Right ventricle myocardium superior (tissue), 1 donor: ENCODE results near the gene PTCD2. TPM values are rescaled to one million over a fixed set of nuclear protein-coding genes. Genes with fewer than 3 reads are reported as not detected.
A peak's percentile ranks its signal among the peaks of the same experiment; 100 is the strongest.
"Not testable (repeated sequence)": the region's sequence is repeated elsewhere in the genome, so short reads cannot be mapped to it uniquely, and the experiment has no call there.

Experiments used
- ATAC-seq: fragments of 200-7000 bp; cut with Tn5 transposase; one replicate; pipeline ENCODE4 v1.9.1; 2020; ENCODE audit warnings: mild to moderate bottlenecking; ENCODE audit not compliant: poor library complexity
- DNase-seq: peaks from one replicate; pipeline ENCODE4 v3.0.0-alpha.2; 2020
- intact Hi-C: fragments of 100-400 bp; cut with DNase I; formaldehyde crosslinking; loops from one replicate; pipeline ENCODE4 v1.11.2; 2022
- total RNA-seq: library from RNA; stranded (reverse); fragmentation: NEBNext Ultra II Directional; extraction: Animal tissue kit (Norgen Biotek cat#: 25700); gene quantifications from one replicate; pipeline ENCODE4 v1.2.1, GENCODE V29; 2021
- donor health status: DM: no; HTN: yes; CAD: no; lungs with severe emphysema.

The PTCD2 gene
- total RNA-seq, 1 donor from 2014 or later, result 18.6 TPM

DNA sequence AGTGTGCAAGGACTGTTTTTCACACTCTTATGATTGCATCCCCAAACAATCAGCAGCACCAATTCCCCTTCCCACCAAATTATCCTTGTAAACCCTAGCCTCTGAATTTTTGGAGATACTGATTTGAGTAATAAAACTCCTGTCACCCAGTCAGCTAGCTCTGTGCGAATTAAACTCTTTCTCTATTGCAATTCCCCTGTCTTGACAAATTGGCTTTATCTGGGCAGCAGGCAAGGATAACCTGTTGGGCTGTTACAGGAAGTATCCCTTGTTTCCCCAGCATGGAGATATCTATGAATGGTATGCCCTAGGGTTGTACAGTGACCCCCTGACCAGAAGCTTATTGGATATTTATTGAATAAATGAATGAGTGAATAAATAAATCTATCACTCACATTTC is 80.8 kb downstream of the PTCD2 start:
- intact Hi-C loops, result no loop called here
- DNase-seq (no peak), ATAC-seq (no peak)

DNA sequence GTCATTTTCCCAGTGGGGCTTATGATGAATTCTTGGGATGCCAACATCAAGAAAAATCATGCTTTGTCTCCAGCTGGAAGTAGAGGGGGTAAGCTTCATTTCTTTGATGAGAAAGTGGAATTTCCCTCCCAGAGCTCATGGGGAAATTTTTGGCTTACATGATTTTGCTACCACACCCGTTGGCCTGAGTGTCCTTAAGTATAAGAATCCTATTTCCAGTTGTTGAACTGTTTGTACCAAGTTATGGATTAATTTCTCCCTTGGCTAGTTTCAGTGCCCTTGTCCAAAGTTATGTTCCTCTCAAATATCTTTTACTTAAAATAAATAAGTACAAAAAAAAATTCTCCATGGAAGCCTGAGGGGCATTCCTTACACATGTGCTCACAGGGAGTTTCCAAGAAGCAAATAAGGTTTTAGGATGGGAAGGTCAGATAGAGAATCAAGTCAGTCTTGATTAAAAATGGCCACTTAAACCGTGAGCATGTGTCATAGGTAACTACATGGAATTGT is 82.3 kb downstream of the PTCD2 start:
- intact Hi-C loops, result no loop called here
- ATAC-seq, result peak; percentile 29
- no peak for DNase-seq

DNA sequence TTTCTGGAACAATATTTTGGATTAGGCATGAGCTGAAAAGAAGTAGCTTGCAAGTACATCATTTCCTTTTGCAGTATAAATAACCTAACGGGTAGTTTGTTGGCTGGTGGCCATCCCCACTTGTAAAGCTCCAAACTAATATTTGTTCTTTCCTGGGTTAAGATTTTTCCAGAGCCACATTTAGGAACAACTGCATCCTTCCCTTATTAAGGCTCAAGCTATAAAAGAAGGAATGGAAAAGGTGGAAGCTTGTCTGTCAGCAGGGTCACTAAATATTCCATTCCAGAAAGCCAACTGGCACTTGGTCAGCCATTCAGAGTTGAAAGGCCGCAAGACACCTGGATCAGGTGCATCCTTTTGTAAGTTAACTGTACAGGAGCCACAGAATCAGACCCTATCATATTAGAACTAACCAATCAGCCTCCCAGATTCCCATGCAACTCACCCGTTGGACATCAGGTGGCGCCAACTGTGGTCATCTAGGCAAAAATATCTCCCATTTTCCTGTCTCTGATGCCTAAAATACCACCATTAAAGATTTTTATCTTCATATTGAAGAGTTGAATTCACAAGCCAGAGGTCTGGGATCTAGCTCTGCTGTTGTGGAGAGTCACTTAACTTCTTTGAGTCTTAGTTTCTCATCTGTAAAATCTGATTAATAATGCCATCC is 82.9 kb downstream of the PTCD2 start:
- ATAC-seq (peak; percentile 23), DNase-seq (no peak)
- intact Hi-C loops, result no loop called here

DNA sequence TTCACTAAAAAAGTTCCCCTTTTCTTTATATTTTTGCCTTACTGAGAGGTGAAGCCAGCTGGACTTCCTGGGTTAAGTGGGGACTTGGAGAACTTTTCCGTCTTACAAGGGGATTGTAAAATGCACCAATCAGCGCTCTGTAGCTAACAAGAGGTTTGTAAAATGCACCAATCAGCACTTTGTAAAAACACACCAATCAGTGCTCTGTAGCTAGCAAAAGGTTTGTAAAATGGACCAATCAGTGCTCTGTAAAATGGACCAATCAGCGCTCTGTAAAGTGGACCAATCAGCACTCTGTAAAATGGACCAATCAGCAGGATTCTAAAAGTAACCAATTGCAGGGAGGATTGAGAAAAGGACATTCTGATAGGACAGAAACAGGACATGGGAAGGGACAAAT is 84.6 kb downstream of the PTCD2 start:
- ATAC-seq, DNase-seq, intact Hi-C loops: not testable (repeated sequence)

DNA sequence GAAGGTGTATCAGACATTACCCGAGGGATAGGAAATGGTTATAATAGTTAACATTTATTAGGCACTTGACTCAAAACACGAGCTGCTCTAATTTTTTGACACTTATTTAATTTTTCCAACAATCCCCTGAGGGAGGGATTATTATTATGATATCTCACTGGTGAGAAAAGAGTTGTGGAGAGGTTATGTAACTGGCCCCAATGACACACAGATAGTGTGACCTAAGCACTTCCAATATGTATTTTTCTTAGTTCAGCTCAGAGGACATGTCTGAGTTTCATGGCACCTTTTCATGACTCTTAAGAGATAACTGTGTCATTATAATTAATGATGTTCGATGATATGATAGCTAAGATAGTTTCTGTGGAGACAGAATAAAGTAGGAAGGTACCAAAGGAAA is 86.9 kb downstream of the PTCD2 start:
- DNase-seq (no peak), ATAC-seq (peak; percentile 68)
- intact Hi-C loops, result no loop called here

DNA sequence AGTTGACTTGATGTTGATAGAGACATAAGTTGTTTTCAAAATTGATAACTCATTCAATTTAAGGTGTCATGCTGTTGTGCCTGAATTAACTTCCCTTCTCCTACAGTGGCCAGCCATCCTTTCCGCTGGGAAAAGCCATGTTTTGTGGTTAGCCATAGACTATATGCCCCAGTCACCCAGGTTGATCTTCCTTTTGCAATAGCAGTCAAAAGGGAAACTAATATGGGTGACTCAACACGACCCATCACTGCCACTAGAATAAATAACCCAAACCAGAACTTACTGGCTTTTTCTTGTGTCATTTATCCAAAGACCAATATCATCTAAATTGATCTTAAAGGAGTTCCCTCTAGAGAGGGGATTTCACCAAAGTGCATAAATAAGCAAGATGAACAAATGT is 87.4 kb downstream of the PTCD2 start:
- DNase-seq, result no peak
- intact Hi-C loops, result no loop called here
- no peak for ATAC-seq

DNA sequence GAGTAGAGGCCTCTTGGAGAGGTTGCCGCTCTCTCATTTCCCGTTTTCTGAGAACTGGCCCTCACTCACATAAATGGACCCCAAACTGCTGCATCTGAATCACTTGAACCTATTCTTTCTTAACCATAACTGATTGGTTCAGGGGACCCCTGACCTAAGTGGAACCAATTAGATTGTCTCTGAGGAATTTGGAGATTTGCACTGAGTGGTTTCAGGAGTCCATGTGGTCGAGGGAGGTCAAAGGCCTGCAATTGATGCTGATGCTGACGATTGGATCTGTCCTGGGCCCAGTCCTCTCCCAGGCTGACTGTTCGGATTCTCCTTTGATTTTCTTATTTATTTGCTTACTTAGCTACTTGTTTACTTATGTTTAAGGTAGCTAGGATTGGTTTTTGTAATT is 88.0 kb downstream of the PTCD2 start:
- DNase-seq, result no peak
- intact Hi-C loops, result no loop called here
- no peak for ATAC-seq

DNA sequence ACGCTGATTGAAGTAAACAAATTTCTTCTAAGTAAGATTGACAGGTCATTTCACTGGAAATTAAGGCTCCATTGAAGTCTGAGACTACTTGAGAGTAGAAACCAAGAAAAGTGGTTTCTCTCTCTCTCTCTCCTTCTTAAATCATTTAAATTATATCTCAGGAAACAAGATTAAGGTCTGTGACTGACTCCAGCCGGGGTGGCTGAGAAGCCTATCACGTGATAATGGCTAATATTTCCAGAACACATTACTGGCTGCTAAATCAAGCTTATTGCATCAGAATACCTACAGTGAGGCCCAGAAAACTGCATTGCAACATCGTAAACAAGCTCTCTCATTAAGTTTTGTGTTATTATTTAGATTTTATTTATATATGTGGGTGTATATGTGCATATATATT is 88.4 kb downstream of the PTCD2 start:
- ATAC-seq, result peak; percentile 63
- intact Hi-C loops, result no loop called here
- DNase-seq, result no peak

DNA sequence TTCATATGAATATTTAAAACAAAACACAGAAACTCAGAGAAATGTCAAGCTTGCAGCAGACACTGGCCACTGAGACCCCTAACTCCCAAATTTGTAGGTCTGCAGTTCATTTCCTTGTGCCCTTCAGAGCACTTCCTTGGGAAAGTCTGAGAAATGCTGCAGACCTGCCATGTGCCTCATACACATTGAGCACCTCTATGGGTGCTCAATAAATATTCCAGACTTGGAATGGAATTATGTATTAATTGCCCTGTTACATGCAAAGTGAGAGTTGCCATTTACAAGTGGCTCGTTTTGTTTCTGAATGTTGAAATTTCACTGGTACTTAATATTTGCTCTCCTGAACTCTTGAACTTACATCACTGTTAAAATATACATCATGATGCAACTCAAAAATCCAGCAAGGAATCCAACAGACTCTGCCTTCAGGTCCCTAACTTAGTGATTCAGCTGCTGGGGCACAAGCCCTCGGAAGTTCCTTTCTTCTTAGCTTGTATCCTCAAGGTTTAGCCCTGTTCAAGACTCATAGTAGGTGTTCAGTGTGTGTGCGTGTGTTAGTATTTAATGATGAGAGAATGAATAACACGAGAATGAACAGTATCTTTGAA is 90.6 kb downstream of the PTCD2 start:
- intact Hi-C loops, result no loop called here
- ATAC-seq (no peak), DNase-seq (no peak)

DNA sequence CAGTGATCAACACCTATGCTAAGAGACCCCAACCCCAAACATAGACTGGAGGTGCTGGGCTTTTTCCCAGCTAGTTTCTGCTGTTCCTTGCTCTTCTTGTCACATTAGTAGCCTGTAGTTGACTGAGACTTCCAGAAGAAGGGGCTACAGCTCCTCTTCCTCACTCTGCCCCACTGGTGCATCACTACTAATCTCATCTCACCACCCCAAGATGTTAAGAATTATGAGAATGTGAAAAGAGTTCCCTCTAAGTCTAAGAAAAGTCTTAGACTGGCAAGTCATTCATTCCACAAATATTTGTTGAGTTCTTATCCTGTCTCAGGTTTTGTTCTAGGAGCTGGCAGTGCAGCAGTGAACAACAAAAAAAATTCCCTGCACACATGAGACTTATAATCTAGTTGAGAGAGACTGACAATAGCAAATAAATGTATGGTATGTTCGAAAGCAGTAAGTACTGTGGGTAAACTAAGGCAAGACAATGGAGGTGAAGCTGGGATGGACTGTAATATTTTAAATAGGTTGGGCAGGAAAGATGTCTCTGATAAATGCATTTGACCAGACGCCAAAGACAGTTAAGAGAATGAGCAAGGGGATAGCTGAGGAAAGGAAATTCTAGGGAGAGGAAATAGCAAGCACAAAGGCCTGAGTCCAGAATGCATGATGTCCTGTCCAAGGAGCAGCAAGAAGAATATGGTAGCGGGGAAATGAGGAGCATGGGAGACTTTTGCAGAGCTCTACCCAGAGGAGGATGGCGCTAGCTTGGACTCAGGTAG is 92.3 kb downstream of the PTCD2 start:
- intact Hi-C loops, result no loop called here
- no peak for DNase-seq

DNA sequence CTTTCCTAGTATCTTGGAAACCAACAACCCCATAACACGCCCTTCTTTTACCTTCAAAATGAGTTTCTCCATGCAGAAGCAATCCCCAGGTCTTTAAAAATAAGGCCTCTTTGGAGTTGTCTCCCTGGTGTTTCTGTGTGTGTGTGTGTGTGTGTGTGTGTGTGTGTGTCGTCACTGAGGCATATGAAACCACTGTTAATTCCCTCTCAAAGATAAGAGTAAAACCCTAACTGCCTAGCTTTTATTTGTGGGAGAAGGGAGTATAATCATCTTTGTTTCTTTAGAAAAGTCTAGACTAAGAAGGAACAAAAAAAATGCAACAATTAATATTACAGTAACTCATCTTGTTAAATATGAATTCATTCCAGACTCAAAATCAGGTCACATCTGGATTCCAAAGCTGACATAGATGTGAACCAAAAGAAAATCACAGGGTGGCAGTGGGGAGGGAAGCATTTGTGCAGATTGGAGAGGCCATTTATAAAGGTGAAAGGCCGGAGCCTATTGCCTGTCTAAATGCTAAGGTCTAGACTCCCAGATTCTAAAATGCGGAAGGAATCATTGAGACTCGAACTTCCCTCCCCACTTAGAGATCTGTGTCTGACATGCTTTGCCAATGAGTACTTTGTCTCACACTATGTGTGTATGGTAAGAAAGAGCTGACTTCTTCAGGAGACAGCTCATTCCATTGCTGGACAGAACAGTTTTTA is 95.6 kb downstream of the PTCD2 start:
- intact Hi-C loops, result no loop called here
- DNase-seq (no peak), ATAC-seq (no peak)

More for the DNA sequence above, 92.3 kb downstream of the PTCD2 start:
- ATAC-seq, result no peak

DNA sequence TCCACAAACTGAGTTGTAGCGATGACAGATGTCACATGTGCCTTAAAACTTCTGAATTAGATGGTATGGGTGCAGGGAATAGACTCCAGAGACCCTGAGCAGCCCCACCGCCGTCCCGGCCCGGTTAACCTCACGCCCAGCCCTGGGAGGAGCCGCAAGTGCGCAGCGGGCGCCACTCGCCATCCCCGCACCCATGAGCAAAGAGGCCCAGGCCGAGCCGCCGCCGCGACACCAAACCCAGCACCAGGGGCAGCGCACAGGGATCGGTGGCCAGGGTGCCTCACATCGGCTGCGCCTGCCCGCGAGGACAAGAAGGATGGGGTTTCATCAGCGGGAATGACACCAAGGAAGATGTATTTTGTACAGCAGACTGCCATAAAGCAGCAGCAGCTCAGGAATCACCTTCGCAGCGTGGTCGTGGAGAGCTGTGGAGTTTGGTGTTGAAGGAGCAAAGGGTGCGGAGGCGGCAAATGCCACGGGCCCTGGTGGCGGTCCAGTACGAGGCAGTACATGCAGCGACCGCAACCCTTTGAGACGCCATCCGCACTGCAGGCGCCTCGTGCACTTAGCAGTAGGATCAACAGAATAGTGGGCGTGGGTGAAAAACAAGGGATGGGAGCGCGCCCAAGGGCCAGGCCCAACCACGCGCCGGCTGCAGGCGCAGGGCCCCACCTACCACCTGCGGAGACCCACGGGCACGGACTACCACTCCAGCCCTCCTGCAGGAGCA is 97.3 kb downstream of the PTCD2 start:
- DNase-seq, result no peak
- no peak for ATAC-seq
- intact Hi-C loops, result no loop called here

Other genes starting within 250 kb of the PTCD2 start
- gene MAP1B, start 212.9 kb upstream of the PTCD2 start, total RNA-seq, result 49.7 TPM
- 69.3 TPM for gene MRPS27, start 133 bp upstream of the PTCD2 start, total RNA-seq
- gene ZNF366, start 187.0 kb downstream of the PTCD2 start, total RNA-seq, result 8.0 TPM